Stimulated activated CD8-positive, alpha-beta memory T cell treated with anti-CD3 and anti-CD28 coated beads, Interleukin-4, amount 100 ng/mL, for 24 hours (primary cell): ENCODE data around the gene TSPAN2.

Experiments used
- DNase-seq: peaks from one replicate; pipeline ENCODE4 v3.0.0-alpha.2; 2020; ENCODE audit warnings: low read depth

TSPAN2 gene

GRCh38 chr1:115089420-115090185 is at the start of gene TSPAN2:
TSPAN2 (minus strand) TSS chr1:115089503; CDS start chr1:115089432, 71 bp downstream.
- peak; percentile 34 for DNase-seq

- peak; percentile 41 for DNase-seq
Observed at GRCh38 chr1:115138973-115139372, 49.7 kb upstream of the TSPAN2 start.

GRCh38 chr1:115138271-115138670 is 49.0 kb upstream of the TSPAN2 start:
- DNase-seq: no peak

GRCh38 chr1:115137191-115137590 is 47.9 kb upstream of the TSPAN2 start:
- no peak for DNase-seq

- DNase-seq: no peak
Observed at GRCh38 chr1:115136706-115137105, 47.4 kb upstream of the TSPAN2 start.

GRCh38 chr1:115136106-115136505 is 46.8 kb upstream of the TSPAN2 start:
- no peak for DNase-seq

- no peak for DNase-seq
Observed at GRCh38 chr1:115135681-115136080, 46.4 kb upstream of the TSPAN2 start.

GRCh38 chr1:115134850-115135480 is 45.7 kb upstream of the TSPAN2 start:
- DNase-seq: no peak

GRCh38 chr1:115134231-115134630 is 44.9 kb upstream of the TSPAN2 start:
- no peak for DNase-seq

GRCh38 chr1:115133440-115133839 is 44.1 kb upstream of the TSPAN2 start:
- no peak for DNase-seq

- DNase-seq: no peak
Observed at GRCh38 chr1:115130786-115131185, 41.5 kb upstream of the TSPAN2 start.

- no peak for DNase-seq
Observed at GRCh38 chr1:115129071-115129640, 39.9 kb upstream of the TSPAN2 start.

GRCh38 chr1:115127539-115127938 is 38.2 kb upstream of the TSPAN2 start:
- DNase-seq: no peak

GRCh38 chr1:115126516-115126915 is 37.2 kb upstream of the TSPAN2 start:
- no peak for DNase-seq

- DNase-seq: no peak
Observed at GRCh38 chr1:115123116-115123515, 33.8 kb upstream of the TSPAN2 start.

- DNase-seq: no peak
Observed at GRCh38 chr1:115121793-115122192, 32.5 kb upstream of the TSPAN2 start.

GRCh38 chr1:115120296-115120695 is 31.0 kb upstream of the TSPAN2 start:
- no peak for DNase-seq

- DNase-seq: no peak
Observed at GRCh38 chr1:115118611-115119010, 29.3 kb upstream of the TSPAN2 start.

GRCh38 chr1:115118086-115118485 is 28.8 kb upstream of the TSPAN2 start:
- no peak for DNase-seq

GRCh38 chr1:115117298-115117697 is 28.0 kb upstream of the TSPAN2 start:
- no peak for DNase-seq

- DNase-seq: no peak
Observed at GRCh38 chr1:115116512-115116911, 27.2 kb upstream of the TSPAN2 start.

GRCh38 chr1:115115521-115116161 is 26.3 kb upstream of the TSPAN2 start:
- no peak for DNase-seq

GRCh38 chr1:115114308-115114707 is 25.0 kb upstream of the TSPAN2 start:
- DNase-seq: no peak
